ENCODE results near the gene DNAJB6.

Gene DNAJB6

DNA sequence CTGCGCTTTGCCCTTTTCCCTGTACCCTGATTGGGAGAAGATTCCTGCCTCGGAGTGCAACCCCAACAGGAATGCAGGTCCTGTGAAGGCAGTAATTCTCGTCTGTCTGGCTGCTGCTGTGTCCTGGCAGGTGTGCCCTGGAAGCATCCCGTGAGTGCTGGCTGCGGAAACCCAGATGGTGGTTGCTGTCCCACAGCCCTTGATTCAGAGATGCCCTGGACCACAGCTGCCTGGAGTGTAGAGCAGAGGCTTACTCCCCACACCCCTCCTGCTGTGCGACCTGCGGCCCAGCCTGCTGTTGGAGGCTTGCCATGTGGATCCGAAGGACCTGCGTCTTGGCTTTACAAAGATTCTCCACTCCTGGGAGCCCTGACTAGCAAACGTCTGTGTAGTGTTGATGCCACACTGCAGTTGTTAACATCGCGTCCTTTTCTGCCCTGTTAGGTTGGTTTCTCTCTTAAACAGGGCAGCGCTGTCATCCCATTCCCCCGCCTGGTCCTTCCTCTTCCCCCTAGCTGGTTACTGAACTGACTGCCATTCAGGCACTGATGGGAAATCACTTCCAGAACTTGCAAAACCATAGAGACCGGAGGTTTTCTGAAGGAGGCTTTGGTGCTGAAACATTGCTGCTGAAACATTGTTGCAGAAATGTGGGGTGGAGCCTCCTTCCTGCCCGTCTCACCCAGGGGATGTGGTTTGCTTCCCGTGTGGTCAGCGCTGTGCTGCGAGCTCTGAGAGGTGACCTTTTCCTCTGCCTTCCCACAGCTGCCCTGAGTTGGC lies 53.3 kb downstream of the DNAJB6 start:
- TF ChIP-seq ZFP3 (CRISPR knock-in tag; IDR thresholded peaks at IDR 0.05): no peak
- TF ChIP-seq, protein P1, sequence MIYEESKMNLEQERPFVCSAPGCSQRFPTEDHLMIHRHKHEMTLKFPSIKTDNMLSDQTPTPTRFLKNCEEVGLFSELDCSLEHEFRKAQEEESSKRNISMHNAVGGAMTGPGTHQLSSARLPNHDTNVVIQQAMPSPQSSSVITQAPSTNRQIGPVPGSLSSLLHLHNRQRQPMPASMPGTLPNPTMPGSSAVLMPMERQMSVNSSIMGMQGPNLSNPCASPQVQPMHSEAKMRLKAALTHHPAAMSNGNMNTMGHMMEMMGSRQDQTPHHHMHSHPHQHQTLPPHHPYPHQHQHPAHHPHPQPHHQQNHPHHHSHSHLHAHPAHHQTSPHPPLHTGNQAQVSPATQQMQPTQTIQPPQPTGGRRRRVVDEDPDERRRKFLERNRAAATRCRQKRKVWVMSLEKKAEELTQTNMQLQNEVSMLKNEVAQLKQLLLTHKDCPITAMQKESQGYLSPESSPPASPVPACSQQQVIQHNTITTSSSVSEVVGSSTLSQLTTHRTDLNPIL (CRISPR knock-in tag; IDR thresholded peaks at IDR 0.05; ENCODE audit: low read depth): no peak
- TF ChIP-seq ZNF8 (CRISPR knock-in tag; IDR thresholded peaks at IDR 0.05): no peak
- TF ChIP-seq ARNTL (CRISPR knock-in tag; IDR thresholded peaks at IDR 0.05; ENCODE audit: borderline replicate concordance, low read depth): no peak
- no peak for ATAC-seq

DNA sequence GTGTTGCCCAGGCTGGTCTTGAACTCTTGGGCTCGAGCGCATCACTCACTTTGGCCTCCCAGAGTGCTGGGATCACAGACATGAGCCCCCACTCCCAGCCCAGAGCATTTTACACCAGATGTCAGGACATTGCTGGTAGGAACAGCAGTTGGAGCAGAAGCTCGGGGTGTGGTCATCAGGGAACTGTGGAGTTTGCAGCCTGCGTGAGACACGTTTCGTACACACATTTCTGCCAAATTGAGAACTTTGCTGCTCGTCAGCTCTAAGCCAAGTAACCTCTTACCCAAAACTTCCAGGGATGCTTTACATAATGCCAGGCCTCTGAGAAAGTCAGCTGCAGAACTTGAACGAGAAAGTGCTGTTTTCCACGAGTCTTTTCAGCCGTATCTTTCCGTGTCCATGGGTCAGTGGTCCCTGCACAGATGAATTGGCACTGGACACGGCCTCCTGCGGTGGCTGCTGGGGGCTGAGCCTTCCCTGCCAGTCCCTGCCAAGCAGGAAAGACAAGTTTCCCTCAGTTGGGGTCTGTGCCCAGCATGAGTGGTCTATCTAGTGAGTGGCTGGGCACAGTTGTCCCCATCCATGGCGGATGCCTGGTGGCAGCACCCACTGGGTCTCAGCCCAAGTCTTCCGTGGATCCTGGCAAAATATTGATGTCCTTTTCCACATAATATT lies 54.4 kb downstream of the DNAJB6 start:
- ATAC-seq: no peak
- TF ChIP-seq ESRRG (CRISPR knock-in tag; IDR thresholded peaks at IDR 0.05) (no peak), ZFP3 (CRISPR knock-in tag; IDR thresholded peaks at IDR 0.05) (no peak), ZNF70 (CRISPR knock-in tag; IDR thresholded peaks at IDR 0.05) (no peak), ZFP30 (CRISPR knock-in tag; IDR thresholded peaks at IDR 0.05) (no peak), ZNF8 (CRISPR knock-in tag; IDR thresholded peaks at IDR 0.05) (no peak), ARNTL (CRISPR knock-in tag; IDR thresholded peaks at IDR 0.05; ENCODE audit: borderline replicate concordance, low read depth) (no peak), RARB (CRISPR knock-in tag; IDR thresholded peaks at IDR 0.05) (no peak), PPARA (CRISPR knock-in tag; IDR thresholded peaks at IDR 0.05; ENCODE audit: borderline replicate concordance) (no peak)
- TF ChIP-seq, protein P1 (CRISPR knock-in tag; IDR thresholded peaks at IDR 0.05; ENCODE audit: low read depth): no peak
- TF ChIP-seq, protein P2, sequence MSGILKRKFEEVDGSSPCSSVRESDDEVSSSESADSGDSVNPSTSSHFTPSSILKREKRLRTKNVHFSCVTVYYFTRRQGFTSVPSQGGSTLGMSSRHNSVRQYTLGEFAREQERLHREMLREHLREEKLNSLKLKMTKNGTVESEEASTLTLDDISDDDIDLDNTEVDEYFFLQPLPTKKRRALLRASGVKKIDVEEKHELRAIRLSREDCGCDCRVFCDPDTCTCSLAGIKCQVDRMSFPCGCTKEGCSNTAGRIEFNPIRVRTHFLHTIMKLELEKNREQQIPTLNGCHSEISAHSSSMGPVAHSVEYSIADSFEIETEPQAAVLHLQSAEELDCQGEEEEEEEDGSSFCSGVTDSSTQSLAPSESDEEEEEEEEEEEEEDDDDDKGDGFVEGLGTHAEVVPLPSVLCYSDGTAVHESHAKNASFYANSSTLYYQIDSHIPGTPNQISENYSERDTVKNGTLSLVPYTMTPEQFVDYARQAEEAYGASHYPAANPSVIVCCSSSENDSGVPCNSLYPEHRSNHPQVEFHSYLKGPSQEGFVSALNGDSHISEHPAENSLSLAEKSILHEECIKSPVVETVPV (CRISPR knock-in tag; IDR thresholded peaks at IDR 0.05): no peak
- TF ChIP-seq, protein P3, sequence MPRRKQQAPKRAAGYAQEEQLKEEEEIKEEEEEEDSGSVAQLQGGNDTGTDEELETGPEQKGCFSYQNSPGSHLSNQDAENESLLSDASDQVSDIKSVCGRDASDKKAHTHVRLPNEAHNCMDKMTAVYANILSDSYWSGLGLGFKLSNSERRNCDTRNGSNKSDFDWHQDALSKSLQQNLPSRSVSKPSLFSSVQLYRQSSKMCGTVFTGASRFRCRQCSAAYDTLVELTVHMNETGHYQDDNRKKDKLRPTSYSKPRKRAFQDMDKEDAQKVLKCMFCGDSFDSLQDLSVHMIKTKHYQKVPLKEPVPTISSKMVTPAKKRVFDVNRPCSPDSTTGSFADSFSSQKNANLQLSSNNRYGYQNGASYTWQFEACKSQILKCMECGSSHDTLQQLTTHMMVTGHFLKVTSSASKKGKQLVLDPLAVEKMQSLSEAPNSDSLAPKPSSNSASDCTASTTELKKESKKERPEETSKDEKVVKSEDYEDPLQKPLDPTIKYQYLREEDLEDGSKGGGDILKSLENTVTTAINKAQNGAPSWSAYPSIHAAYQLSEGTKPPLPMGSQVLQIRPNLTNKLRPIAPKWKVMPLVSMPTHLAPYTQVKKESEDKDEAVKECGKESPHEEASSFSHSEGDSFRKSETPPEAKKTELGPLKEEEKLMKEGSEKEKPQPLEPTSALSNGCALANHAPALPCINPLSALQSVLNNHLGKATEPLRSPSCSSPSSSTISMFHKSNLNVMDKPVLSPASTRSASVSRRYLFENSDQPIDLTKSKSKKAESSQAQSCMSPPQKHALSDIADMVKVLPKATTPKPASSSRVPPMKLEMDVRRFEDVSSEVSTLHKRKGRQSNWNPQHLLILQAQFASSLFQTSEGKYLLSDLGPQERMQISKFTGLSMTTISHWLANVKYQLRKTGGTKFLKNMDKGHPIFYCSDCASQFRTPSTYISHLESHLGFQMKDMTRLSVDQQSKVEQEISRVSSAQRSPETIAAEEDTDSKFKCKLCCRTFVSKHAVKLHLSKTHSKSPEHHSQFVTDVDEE (CRISPR knock-in tag; IDR thresholded peaks at IDR 0.05): no peak

DNA sequence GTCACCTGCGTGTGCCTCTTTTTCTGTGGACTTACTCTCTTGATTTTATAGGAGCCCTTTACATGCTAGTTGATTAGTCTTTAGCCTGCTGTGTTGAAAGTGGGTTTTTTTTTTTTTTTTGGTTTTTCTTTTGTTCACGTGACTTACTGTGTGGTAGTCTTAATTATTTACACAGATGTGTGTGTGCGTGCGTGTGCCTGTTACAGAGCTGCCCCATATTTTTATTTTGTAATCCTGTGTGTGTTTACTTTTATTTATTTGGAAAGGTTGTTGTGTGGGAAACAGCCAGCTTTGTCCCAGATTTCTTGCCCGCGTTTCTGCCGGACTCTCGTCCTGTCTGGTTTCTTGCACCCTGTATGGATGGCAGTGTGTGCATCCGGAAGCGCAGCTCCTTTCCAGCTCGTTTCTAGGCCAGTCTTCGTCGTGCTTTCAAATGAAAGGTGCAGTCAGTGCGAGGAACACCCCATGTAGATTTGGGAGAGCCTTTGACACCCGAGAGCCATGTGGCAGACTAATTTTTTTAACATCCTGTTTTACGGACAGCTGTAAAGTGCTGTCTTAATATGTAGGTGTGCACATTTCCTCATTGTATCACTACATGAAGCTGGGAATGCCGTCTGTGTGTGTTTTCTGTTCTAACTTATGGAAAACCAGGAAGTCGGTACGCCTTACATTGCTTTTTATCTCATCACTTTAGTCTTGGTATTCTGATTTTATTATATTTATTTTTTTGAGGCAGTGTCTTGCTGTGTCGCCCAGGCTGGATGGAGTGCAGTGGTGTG lies 55.6 kb downstream of the DNAJB6 start:
- TF ChIP-seq, protein P3 (CRISPR knock-in tag; IDR thresholded peaks at IDR 0.05): no peak
- TF ChIP-seq, protein P1 (CRISPR knock-in tag; IDR thresholded peaks at IDR 0.05; ENCODE audit: low read depth): no peak
- TF ChIP-seq CSDC2 (CRISPR knock-in tag; IDR thresholded peaks at IDR 0.05) (no peak), ZFP3 (CRISPR knock-in tag; IDR thresholded peaks at IDR 0.05) (no peak), GLIS3 (CRISPR knock-in tag; IDR thresholded peaks at IDR 0.05) (no peak), ZNF70 (CRISPR knock-in tag; IDR thresholded peaks at IDR 0.05) (no peak), TOX (CRISPR knock-in tag; IDR thresholded peaks at IDR 0.05; ENCODE audit: borderline replicate concordance) (no peak), TCF4 (CRISPR knock-in tag; IDR thresholded peaks at IDR 0.05; ENCODE audit: borderline replicate concordance) (no peak), ZFP30 (CRISPR knock-in tag; IDR thresholded peaks at IDR 0.05) (no peak)
- TF ChIP-seq, protein P4, sequence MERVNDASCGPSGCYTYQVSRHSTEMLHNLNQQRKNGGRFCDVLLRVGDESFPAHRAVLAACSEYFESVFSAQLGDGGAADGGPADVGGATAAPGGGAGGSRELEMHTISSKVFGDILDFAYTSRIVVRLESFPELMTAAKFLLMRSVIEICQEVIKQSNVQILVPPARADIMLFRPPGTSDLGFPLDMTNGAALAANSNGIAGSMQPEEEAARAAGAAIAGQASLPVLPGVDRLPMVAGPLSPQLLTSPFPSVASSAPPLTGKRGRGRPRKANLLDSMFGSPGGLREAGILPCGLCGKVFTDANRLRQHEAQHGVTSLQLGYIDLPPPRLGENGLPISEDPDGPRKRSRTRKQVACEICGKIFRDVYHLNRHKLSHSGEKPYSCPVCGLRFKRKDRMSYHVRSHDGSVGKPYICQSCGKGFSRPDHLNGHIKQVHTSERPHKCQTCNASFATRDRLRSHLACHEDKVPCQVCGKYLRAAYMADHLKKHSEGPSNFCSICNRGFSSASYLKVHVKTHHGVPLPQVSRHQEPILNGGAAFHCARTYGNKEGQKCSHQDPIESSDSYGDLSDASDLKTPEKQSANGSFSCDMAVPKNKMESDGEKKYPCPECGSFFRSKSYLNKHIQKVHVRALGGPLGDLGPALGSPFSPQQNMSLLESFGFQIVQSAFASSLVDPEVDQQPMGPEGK (CRISPR knock-in tag; IDR thresholded peaks at IDR 0.05; ENCODE audit: borderline replicate concordance): no peak
- ATAC-seq: no peak

All from SK-N-SH treated with all-trans-retinoic acid at 6 μM for 48 hours (cell line).